ENCODE measurements around the gene MTRF1.

DNA sequence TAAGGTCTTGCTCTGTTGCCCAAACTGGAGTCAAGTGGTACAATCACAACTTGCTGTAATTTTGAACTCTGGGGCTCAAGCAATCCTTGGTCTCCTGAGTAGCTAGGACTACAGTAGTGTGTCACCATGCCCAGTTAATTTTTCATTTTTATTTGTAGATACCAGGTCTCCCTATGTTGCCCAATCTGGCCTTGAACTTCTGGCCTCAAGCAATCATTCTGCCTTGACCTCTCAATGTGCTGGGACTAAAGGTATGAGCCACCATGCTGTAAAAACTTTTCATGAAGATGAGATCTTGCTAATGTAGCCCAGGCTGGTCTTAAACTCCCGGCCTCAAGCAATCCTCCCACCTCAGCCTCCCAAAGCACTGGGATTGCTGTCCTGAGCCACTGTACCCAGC is 32.6 kb upstream of the MTRF1 start:
- TF ChIP-seq, protein P1, sequence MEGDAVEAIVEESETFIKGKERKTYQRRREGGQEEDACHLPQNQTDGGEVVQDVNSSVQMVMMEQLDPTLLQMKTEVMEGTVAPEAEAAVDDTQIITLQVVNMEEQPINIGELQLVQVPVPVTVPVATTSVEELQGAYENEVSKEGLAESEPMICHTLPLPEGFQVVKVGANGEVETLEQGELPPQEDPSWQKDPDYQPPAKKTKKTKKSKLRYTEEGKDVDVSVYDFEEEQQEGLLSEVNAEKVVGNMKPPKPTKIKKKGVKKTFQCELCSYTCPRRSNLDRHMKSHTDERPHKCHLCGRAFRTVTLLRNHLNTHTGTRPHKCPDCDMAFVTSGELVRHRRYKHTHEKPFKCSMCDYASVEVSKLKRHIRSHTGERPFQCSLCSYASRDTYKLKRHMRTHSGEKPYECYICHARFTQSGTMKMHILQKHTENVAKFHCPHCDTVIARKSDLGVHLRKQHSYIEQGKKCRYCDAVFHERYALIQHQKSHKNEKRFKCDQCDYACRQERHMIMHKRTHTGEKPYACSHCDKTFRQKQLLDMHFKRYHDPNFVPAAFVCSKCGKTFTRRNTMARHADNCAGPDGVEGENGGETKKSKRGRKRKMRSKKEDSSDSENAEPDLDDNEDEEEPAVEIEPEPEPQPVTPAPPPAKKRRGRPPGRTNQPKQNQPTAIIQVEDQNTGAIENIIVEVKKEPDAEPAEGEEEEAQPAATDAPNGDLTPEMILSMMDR (IDR thresholded peaks at IDR 0.05): no peak
- no peak for TF ChIP-seq POLR2A (IDR thresholded peaks at IDR 0.05)
